ENCODE measurements around the gene HSPA1A. TPM values are rescaled to one million over a fixed set of nuclear protein-coding genes. Genes with fewer than 3 reads are reported as not detected.

HSPA1A gene
- total and polyA plus RNA-seq, 9 of the 15 experiments (the other 6 are each of a cell fraction or from before 2014, with no cell fraction given): 2.2 to 273 (median 107) TPM

DNA sequence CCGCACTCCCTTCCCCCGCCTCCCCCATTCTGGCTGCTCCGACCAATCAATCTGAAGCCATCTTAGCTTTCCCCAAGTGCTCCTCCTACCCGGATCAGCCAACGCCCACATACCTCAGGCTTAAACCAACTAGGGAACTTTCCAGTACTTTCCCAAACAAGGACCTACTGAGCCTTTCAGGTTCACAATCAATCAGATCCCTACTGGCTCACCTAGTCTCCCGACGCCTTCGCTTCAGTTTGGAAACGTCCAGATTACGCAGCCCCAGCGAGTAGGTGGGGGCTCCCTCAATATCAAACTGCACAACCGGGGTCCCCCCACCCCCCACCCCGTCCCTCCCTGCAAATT lies 692 bp upstream of the HSPA1A start (continued):
- TF ChIP-seq, protein P1, sequence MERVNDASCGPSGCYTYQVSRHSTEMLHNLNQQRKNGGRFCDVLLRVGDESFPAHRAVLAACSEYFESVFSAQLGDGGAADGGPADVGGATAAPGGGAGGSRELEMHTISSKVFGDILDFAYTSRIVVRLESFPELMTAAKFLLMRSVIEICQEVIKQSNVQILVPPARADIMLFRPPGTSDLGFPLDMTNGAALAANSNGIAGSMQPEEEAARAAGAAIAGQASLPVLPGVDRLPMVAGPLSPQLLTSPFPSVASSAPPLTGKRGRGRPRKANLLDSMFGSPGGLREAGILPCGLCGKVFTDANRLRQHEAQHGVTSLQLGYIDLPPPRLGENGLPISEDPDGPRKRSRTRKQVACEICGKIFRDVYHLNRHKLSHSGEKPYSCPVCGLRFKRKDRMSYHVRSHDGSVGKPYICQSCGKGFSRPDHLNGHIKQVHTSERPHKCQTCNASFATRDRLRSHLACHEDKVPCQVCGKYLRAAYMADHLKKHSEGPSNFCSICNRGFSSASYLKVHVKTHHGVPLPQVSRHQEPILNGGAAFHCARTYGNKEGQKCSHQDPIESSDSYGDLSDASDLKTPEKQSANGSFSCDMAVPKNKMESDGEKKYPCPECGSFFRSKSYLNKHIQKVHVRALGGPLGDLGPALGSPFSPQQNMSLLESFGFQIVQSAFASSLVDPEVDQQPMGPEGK (CRISPR knock-in tag; IDR thresholded peaks at IDR 0.05; ENCODE audit: borderline replicate concordance): peak; percentile 73; the same call in 1 of the 2 replicates
- TF ChIP-seq ZNF239 (CRISPR knock-in tag; IDR thresholded peaks at IDR 0.05): no peak
- peak; percentile 6; the same call in 1 of the 2 replicates for TF ChIP-seq ELF4 (CRISPR knock-in tag; IDR thresholded peaks at IDR 0.05)
- peak; percentile 69; the same call in 1 of the 2 replicates for TF ChIP-seq CHD2 (IDR thresholded peaks at IDR 0.05; ENCODE audit: low read depth, low read length)
- no peak for TF ChIP-seq L3MBTL2 (IDR thresholded peaks at IDR 0.05)
- TF ChIP-seq PHB (CRISPR knock-in tag; IDR thresholded peaks at IDR 0.05): 0 out of 2 replicates have a peak, but pooled peaks have one; percentile 82
- no peak for TF ChIP-seq RBM17 (IDR thresholded peaks at IDR 0.05; ENCODE audit: borderline replicate concordance, low read depth, low read length)
- TF ChIP-seq TAF7 (tag; IDR thresholded peaks at IDR 0.05): peak; percentile 60
- TF ChIP-seq TCF3 (CRISPR knock-in tag; IDR thresholded peaks at IDR 0.05): no peak
- TF ChIP-seq POLR2B (IDR thresholded peaks at IDR 0.05; ENCODE audit: low read depth, partially characterized antibody): peak; percentile 24
- TF ChIP-seq CREBBP (IDR thresholded peaks at IDR 0.05; ENCODE audit: low read depth, low read length): no peak
- TF ChIP-seq, protein P2, sequence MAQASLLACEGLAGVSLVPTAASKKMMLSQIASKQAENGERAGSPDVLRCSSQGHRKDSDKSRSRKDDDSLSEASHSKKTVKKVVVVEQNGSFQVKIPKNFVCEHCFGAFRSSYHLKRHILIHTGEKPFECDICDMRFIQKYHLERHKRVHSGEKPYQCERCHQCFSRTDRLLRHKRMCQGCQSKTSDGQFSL (CRISPR knock-in tag; IDR thresholded peaks at IDR 0.05): no peak; the same call in none of the 2 replicates
- TF ChIP-seq, protein P2 (tag; IDR thresholded peaks at IDR 0.05): peak in 1 of 2 experiments; percentile 87; a peak in 2 of 4 replicates
- no peak for TF ChIP-seq SREBF2 (CRISPR knock-in tag; IDR thresholded peaks at IDR 0.05)
- no peak for TF ChIP-seq SLC30A9 (CRISPR knock-in tag; IDR thresholded peaks at IDR 0.05)
- no peak for TF ChIP-seq BRCA1 (IDR thresholded peaks at IDR 0.05)
- TF ChIP-seq BRCA1 (CRISPR knock-in tag; IDR thresholded peaks at IDR 0.05): no peak
- TF ChIP-seq, protein P3, sequence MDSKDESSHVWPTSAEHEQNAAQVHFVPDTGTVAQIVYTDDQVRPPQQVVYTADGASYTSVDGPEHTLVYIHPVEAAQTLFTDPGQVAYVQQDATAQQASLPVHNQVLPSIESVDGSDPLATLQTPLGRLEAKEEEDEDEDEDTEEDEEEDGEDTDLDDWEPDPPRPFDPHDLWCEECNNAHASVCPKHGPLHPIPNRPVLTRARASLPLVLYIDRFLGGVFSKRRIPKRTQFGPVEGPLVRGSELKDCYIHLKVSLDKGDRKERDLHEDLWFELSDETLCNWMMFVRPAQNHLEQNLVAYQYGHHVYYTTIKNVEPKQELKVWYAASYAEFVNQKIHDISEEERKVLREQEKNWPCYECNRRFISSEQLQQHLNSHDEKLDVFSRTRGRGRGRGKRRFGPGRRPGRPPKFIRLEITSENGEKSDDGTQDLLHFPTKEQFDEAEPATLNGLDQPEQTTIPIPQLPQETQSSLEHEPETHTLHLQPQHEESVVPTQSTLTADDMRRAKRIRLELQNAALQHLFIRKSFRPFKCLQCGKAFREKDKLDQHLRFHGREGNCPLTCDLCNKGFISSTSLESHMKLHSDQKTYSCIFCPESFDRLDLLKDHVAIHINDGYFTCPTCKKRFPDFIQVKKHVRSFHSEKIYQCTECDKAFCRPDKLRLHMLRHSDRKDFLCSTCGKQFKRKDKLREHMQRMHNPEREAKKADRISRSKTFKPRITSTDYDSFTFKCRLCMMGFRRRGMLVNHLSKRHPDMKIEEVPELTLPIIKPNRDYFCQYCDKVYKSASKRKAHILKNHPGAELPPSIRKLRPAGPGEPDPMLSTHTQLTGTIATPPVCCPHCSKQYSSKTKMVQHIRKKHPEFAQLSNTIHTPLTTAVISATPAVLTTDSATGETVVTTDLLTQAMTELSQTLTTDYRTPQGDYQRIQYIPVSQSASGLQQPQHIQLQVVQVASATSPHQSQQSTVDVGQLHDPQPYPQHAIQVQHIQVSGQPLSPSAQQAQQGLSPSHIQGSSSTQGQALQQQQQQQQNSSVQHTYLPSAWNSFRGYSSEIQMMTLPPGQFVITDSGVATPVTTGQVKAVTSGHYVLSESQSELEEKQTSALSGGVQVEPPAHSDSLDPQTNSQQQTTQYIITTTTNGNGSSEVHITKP (IDR thresholded peaks at IDR 0.05; ENCODE audit: partially characterized antibody): peak; percentile 97
- no peak for TF ChIP-seq ZSCAN29 (IDR thresholded peaks at IDR 0.05)
- TF ChIP-seq TCF7 (IDR thresholded peaks at IDR 0.05; ENCODE audit: borderline replicate concordance): peak; percentile 69; the same call in 1 of the 2 replicates
- TF ChIP-seq ZNF121 (CRISPR knock-in tag; conservative IDR thresholded peaks at IDR 0.05): no peak
- TF ChIP-seq ZNF165 (CRISPR knock-in tag; IDR thresholded peaks at IDR 0.05; ENCODE audit: borderline replicate concordance): 0 out of 2 replicates have a peak, but pooled peaks have one; percentile 62
- TF ChIP-seq NFIX (CRISPR knock-in tag; IDR thresholded peaks at IDR 0.05; ENCODE audit: low read depth): no peak
- TF ChIP-seq HDAC1 (IDR thresholded peaks at IDR 0.05): 0 out of 4 replicates have a peak, but pooled peaks of 1 of the 2 experiments have one; percentile 79
